Heart left ventricle (tissue), 13 donors: ENCODE measurements around the gene PTPRJ.

Source experiments
- CTCF ChIP-seq, 12 donors: fragments of 200-600 bp; sonication (generic) in 4 of 12; IDR thresholded peaks; one replicate each; pipeline versions ENCODE4 v1.5.0 to v1.8.0; 2018 to 2022; ENCODE audit warnings: antibody characterized with exemption in 12 of 12, mild to moderate bottlenecking in 5 of 12
- POLR2A ChIP-seq, 2 donors: fragments of 450-650 bp; IDR thresholded peaks; one replicate each; pipeline ENCODE4 v1.6.1; 2017; ENCODE audit warnings: antibody characterized with exemption in 2 of 2, mild to moderate bottlenecking in 2 of 2, moderate library complexity in 2 of 2
- donor health status: ischemic (EF 13 %, LVEDD 7.1; RV severe dilation, severe dysfunction).
- donor health status: DM: no; HTN: yes; CAD: no.
- donor health status: DM: no; HTN: no; CAD: no.
- donor health status: ischemic (EF 25% LVEDD 6.9; RV normal size, moderate dysfunction).
- donor health status: ischemic (EF 25% LVEDD 5.7; RV mildly dilated, moderate dysfunction).
- donor health status: ischemic (EF 35%, LVEDD 5.7; RV mildly dilated, moderate dysfunction).
- donor health status: nonischemic (EF 11% LVEDD 7.7; RV severe dilation, severe dysfunction).
- donor health status: DM: yes; HTN: yes; CAD: no.
- donor health status: PGD.
- donor health status: ischemic (EF 29% LVEDD 5.4; RV normal size, mild dysfunction).
- donor health status: nonischemic (EF 23%, LVEDD 6.1; RV moderate dilation, normal function).

- TF ChIP-seq CTCF (IDR thresholded peaks at IDR 0.05) (no peak), POLR2A (IDR thresholded peaks at IDR 0.05) (no peak)
Measured at GRCh38 chr11:48207881-48208280, 227.5 kb downstream of the PTPRJ start.
